H9 (cell line): ENCODE data around the gene TLR6. TPM values are rescaled to one million over a fixed set of nuclear protein-coding genes. Genes with fewer than 3 reads are reported as not detected.

Source experiments
- DNase-seq: peaks from one replicate; pipeline ENCODE4 v3.0.0-alpha.2; 2017
- H2AFZ ChIP-seq: one replicate; pipeline ENCODE4 v1.6.1; 2013; ENCODE audit warnings: mild to moderate bottlenecking, low read length, control low read depth, moderate library complexity
- H2AK5ac ChIP-seq: 2 replicates; pipeline ENCODE4 v1.6.1; 2013; ENCODE audit warnings: low read length, control low read depth, mixed read lengths; ENCODE audit not compliant: insufficient read length
- H2BK120ac ChIP-seq: one replicate; pipeline ENCODE4 v1.6.1; 2013; ENCODE audit warnings: low read depth, mild to moderate bottlenecking, low read length, control low read depth, inconsistent platforms; ENCODE audit not compliant: poor library complexity, severe bottlenecking
- H2BK12ac ChIP-seq: 2 replicates; pipeline ENCODE4 v1.6.1; 2013; ENCODE audit warnings: low read length, control low read depth, mixed read lengths, low read depth; ENCODE audit not compliant: insufficient read length
- H2BK15ac ChIP-seq: 2 replicates; pipeline ENCODE4 v1.6.1; 2013; ENCODE audit warnings: low read depth, low read length, control low read depth
- H2BK20ac ChIP-seq: one replicate; pipeline ENCODE4 v1.6.1; 2013; ENCODE audit warnings: low read depth, mild to moderate bottlenecking, low read length, control low read depth, inconsistent platforms; ENCODE audit not compliant: poor library complexity, severe bottlenecking
- H2BK5ac ChIP-seq: 2 replicates; pipeline ENCODE4 v1.6.1; 2013; ENCODE audit warnings: low read length, control low read depth, mixed read lengths; ENCODE audit not compliant: insufficient read length
- H3K14ac ChIP-seq: 2 replicates; pipeline ENCODE4 v1.6.1; 2013; ENCODE audit warnings: low read length, control low read depth; ENCODE audit not compliant: insufficient read depth
- H3K18ac ChIP-seq: 2 replicates; pipeline ENCODE4 v1.6.1; 2013; ENCODE audit warnings: low read depth, mild to moderate bottlenecking, mixed read lengths, low read length, control low read depth; ENCODE audit not compliant: insufficient read length
- H3K23ac ChIP-seq: 2 replicates; pipeline ENCODE4 v1.6.1; 2013; ENCODE audit warnings: low read length, control low read depth, mixed read lengths, low read depth; ENCODE audit not compliant: insufficient read length
- H3K23me2 ChIP-seq: 2 replicates; pipeline ENCODE4 v1.6.1; 2013; ENCODE audit warnings: low read depth, mild to moderate bottlenecking, mixed read lengths, low read length, control low read depth; ENCODE audit not compliant: insufficient read length, poor library complexity, severe bottlenecking
- H3K27ac ChIP-seq: 2 replicates; pipeline ENCODE4 v1.5.1; 2013; ENCODE audit warnings: low read length, control low read depth, mixed read lengths, low read depth; ENCODE audit not compliant: insufficient read length
- H3K27me3 ChIP-seq: 2 replicates; pipeline ENCODE4 v1.6.1; 2013; ENCODE audit warnings: low read length, control low read depth, inconsistent platforms; ENCODE audit not compliant: insufficient read depth
- H3K4ac ChIP-seq: 2 replicates; pipeline ENCODE4 v1.6.1; 2013; ENCODE audit warnings: low read depth, mild to moderate bottlenecking, control low read depth, inconsistent platforms, low read length, moderate library complexity
- H3K4me1 ChIP-seq: 2 replicates; pipeline ENCODE4 v1.6.1; 2013; ENCODE audit warnings: low read length, control low read depth, inconsistent platforms; ENCODE audit not compliant: insufficient read depth
- H3K4me2 ChIP-seq: 2 replicates; pipeline ENCODE4 v1.6.1; 2013; ENCODE audit warnings: low read length, control low read depth, mixed read lengths; ENCODE audit not compliant: insufficient read length, insufficient read depth
- H3K56ac ChIP-seq: 2 replicates; pipeline ENCODE4 v1.6.1; 2013; ENCODE audit warnings: low read depth, mild to moderate bottlenecking, mixed read lengths, low read length, control low read depth; ENCODE audit not compliant: insufficient read length
- H3K79me1 ChIP-seq: 2 replicates; pipeline ENCODE4 v1.6.1; 2013; ENCODE audit warnings: low read depth, mild to moderate bottlenecking, moderate library complexity, low read length, control low read depth, inconsistent platforms; ENCODE audit not compliant: insufficient read depth, poor library complexity, severe bottlenecking
- H3K79me2 ChIP-seq: 2 replicates; pipeline ENCODE4 v1.6.1; 2013; ENCODE audit warnings: low read length, control low read depth, inconsistent platforms; ENCODE audit not compliant: insufficient read depth
- H3K9ac ChIP-seq: 2 replicates; pipeline ENCODE4 v1.6.1; 2013; ENCODE audit warnings: low read length, control low read depth, mixed read lengths; ENCODE audit not compliant: insufficient read length; ENCODE audit errors: extremely low read depth
- H3K9me3 ChIP-seq: one replicate; pipeline ENCODE4 v1.6.1; 2013; ENCODE audit warnings: low read depth, low read length, inconsistent platforms; ENCODE audit not compliant: control insufficient read depth
- H3T11ph ChIP-seq: one replicate; pipeline ENCODE4 v1.6.1; 2013; ENCODE audit warnings: mild to moderate bottlenecking, low read length, control low read depth, inconsistent platforms
- H4K20me1 ChIP-seq: one replicate; pipeline ENCODE4 v1.6.1; 2013; ENCODE audit not compliant: control insufficient read depth, insufficient read length, insufficient read depth
- H4K5ac ChIP-seq: 2 replicates; pipeline ENCODE4 v1.6.1; 2013; ENCODE audit warnings: low read depth, mild to moderate bottlenecking, mixed read lengths, low read length, control low read depth; ENCODE audit not compliant: insufficient read length
- H4K8ac ChIP-seq: replicated peaks from 2 replicates; pipeline ENCODE4 v1.6.1; 2013; ENCODE audit warnings: low read length, control low read depth, mixed read lengths, low read depth; ENCODE audit not compliant: insufficient read length
- H4K91ac ChIP-seq: 2 replicates; pipeline ENCODE4 v1.6.1; 2013; ENCODE audit warnings: low read depth, mild to moderate bottlenecking, moderate library complexity, mixed read lengths, low read length, control low read depth; ENCODE audit not compliant: insufficient read length
- H3K27ac Mint-ChIP-seq, 3 experiments: 2 replicates in 2 of 3; 3 replicates in 1 of 3; pipeline ENCODE4 v1.8.0; 2020 to 2021; ENCODE audit warnings: mixed read lengths in 3 of 3, mild to moderate bottlenecking in 1 of 3, moderate library complexity in 1 of 3
- H3K27me3 Mint-ChIP-seq: 2 replicates; pipeline ENCODE4 v1.8.0; 2021; ENCODE audit warnings: low read depth, mild to moderate bottlenecking, moderate library complexity, mixed read lengths
- H3K36me3 Mint-ChIP-seq, 3 experiments: 2 replicates in 2 of 3; 3 replicates in 1 of 3; pipeline ENCODE4 v1.8.0; 2020 to 2021; ENCODE audit warnings: low read depth in 3 of 3, mixed read lengths in 3 of 3; ENCODE audit not compliant: insufficient read depth in 1 of 3
- H3K4me1 Mint-ChIP-seq, 2 experiments: 2 replicates each; pipeline ENCODE4 v1.8.0; 2020; ENCODE audit warnings: mixed read lengths in 2 of 2
- H3K4me3 Mint-ChIP-seq, 2 experiments: 2 replicates in 1 of 2; 3 replicates in 1 of 2; pipeline ENCODE4 v1.8.0; 2020 to 2021; ENCODE audit warnings: mild to moderate bottlenecking in 2 of 2, mixed read lengths in 2 of 2, moderate library complexity in 1 of 2
- H3K9me3 Mint-ChIP-seq, 2 experiments: 2 replicates in 1 of 2; 3 replicates in 1 of 2; pipeline ENCODE4 v1.8.0; 2020; ENCODE audit warnings: mild to moderate bottlenecking in 2 of 2, mixed read lengths in 2 of 2, moderate library complexity in 1 of 2
- CTCF ChIP-seq: fragments of 200-600 bp; sonication (generic); conservative IDR thresholded peaks from 3 replicates; pipeline ENCODE4 v1.8.0; 2021; ENCODE audit warnings: antibody characterized with exemption, mild to moderate bottlenecking
- WGBS: extraction: QIAGEN DNeasy Blood & Tissue Kit; methylation state at CpG from one replicate; pipeline ENCODE4 v1.1.7; 2013; ENCODE audit warnings: missing lambda C conversion rate, low lambda C conversion rate, mixed read lengths; ENCODE audit not compliant: insufficient read length; ENCODE audit errors: extremely low coverage; 5-methylcytosine and 5-hydroxymethylcytosine counted together
- total RNA-seq: library from RNA; stranded (reverse); gene quantifications from 2 replicates; pipeline ENCODE4 v1.2.1, GENCODE V29; 2021

TLR6 gene
- total RNA-seq, 1 experiment from 2014 or later = 0.11 TPM

GRCh38 chr4:38781854-38782261 lies 74.8 kb downstream of the TLR6 start:
- Mint-ChIP-seq H3K4me3 (no peak overlapping the region), H3K36me3 (no peaks in the 10 kb centered on the region), H3K27me3 (no peaks in the 10 kb centered on the region; the same call in none of the 2 replicates), H3K4me1 (no peaks in the 10 kb centered on the region), H3K27ac (no peak overlapping the region), H3K9me3 (peaks cover 3% of the 10 kb centered on the region in 2 experiments; a peak in 3 of 5 replicates)
- H3K9ac ChIP-seq = no peak overlapping the region
- no peak overlapping the region for H3K23ac ChIP-seq
- no CpG with 5 or more reads among the region's 4 CpGs for WGBS
- H3K79me2 ChIP-seq = no peaks in the 10 kb centered on the region
- no peak for TF ChIP-seq CTCF
- H3K9me3 ChIP-seq = no peaks in the 10 kb centered on the region
- no peak overlapping the region for H4K5ac ChIP-seq
- H2AFZ ChIP-seq = no peak overlapping the region
- no peak overlapping the region for H2BK12ac ChIP-seq
- H4K8ac ChIP-seq = no peak overlapping the region
- no peak overlapping the region for H3K4me2 ChIP-seq
- H2AK5ac ChIP-seq = no peak overlapping the region
- H3K4ac ChIP-seq = no peak overlapping the region
- H3K27ac ChIP-seq = no peak overlapping the region
- no peaks in the 10 kb centered on the region for H3K4me1 ChIP-seq
- H3K56ac ChIP-seq = no peak overlapping the region
- no peak overlapping the region for H2BK5ac ChIP-seq
- H2BK20ac ChIP-seq = no peak overlapping the region
- H3K23me2 ChIP-seq = no peaks in the 10 kb centered on the region
- no peak overlapping the region for H3T11ph ChIP-seq
- H2BK15ac ChIP-seq = no peak overlapping the region
- no peaks in the 10 kb centered on the region for H3K27me3 ChIP-seq
- H4K20me1 ChIP-seq = no peaks in the 10 kb centered on the region
- no peaks in the 10 kb centered on the region for H3K79me1 ChIP-seq
- no peak overlapping the region for H3K14ac ChIP-seq
- no peak for DNase-seq
- no peak overlapping the region for H3K18ac ChIP-seq
- H2BK120ac ChIP-seq = no peak overlapping the region
- no peak overlapping the region for H4K91ac ChIP-seq
